HG03378 (cell line): ENCODE results near the gene CCDC177.

Experiments used
- ATAC-seq: cut with Tn5 transposase; IDR thresholded peaks from one replicate; pipeline ENCODE4 v1.9.1; 2021; ENCODE audit warnings: mild to moderate bottlenecking, moderate library complexity; ENCODE audit not compliant: unreplicated experiment

The CCDC177 gene

DNA sequence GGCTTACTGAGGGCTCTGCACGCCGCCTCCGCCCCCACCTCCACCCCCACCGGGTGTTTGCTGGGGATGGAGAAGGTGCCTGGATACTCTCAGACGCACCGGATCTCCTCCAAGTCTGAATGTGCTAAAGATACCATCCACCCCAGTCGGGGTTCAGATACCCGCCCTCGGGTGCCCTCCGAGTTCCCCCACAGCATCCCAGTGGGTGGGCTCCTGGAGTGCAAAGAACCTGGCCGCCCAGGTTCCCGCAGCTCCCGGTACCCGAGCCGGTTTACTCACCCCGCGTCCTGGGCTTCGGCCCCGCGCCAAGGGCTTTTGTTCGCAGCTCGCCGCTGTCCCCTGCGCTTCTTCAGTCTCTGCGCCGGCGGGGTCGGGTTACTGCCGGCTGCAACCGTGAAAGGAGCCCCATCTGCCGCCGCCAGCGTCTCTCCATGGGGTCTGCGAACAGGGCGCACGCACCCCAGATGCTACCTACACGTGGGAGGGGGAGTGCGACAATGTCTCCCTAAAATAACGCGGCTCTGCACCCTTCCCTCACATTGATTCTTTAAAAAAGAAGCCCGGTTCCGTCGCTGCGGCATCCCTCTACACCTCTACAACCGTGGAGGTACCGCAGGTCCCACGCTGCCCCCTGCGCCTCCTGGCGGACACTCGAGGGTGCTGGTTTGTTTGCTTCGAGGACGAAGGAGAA, at the start of gene CCDC177:
TSS of gene CCDC177 (minus strand) at position 609 of the 691 bp plus-strand sequence. CDS start 1,249 bp downstream, outside the sequence.
- no peak for ATAC-seq

DNA sequence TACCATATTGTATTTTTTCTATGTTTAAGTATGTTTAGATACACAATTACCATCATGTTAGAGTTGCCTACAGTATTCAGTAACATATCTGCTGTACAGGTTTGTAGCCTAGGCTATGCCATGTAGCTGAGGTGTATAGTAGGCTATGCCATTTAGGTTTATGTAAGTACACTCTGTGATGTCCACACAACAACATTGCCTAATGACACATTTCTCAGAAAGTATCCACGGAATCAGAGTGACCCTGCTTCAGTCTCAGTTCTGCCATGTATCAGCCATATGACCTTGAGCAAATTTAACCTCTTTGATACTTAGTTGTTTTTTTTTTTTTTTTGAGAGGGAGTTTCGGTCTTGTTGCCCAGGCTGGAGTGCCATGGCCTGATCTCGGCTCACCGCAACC, 49.5 kb upstream of the CCDC177 start:
- ATAC-seq: no peak

DNA sequence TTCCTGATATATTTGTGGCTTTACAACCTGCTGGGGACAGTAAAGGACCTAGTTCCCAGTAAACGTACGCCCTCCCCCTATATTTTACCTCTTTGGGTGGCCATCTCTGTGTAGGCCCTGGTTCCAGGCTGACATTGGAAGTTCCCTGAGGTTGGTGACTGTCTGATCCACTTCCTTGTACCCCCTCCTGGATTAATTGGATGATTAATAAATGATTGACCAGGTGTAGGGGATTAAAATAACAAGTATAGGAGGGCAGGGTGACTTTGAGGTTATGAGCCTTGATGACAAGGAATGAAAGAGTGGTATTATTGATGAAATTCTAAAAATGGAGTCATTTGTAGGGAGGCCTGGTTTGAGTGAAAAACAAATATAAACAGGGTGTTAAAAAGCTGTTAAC, 46.3 kb upstream of the CCDC177 start:
- no peak for ATAC-seq

DNA sequence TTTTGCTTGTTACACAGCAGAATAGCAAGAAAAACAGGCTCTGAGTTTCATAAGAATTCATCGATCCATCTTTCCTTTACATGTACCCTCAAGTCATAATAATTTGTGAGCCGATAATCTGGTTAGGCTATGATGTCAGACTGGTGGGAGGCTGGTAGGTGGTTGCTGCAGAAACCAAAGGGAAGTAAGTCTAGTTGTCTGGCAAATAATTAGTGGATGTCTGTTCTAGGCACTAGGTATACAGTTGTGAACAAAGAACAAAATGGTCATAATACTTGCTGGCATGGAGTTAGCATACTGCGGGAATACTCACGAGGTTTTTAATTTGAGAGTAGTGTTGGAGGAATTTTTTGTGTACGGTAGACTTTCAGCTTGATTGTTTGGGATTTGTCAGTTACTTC, 45.5 kb upstream of the CCDC177 start:
- ATAC-seq: no peak

DNA sequence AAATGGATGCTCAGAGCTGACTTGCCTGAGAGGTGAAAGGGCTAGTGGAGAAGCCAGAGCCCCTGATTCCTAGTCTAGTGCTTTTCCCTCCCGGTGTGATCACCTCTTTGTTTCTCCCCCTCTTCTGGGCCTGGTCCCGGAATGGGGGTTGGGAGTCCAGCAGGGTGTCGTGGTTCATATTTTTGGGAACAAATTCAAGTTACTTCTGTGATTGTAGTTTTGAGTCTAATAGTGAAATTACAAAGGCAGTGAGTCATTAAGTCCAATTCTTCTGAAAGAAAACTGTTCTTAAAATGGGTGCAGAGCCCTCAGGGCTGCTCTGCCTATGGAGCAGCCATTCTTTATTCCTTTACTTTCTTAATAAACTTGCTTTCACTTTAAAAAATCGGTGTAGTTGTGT, 44.3 kb upstream of the CCDC177 start:
- no peak for ATAC-seq

DNA sequence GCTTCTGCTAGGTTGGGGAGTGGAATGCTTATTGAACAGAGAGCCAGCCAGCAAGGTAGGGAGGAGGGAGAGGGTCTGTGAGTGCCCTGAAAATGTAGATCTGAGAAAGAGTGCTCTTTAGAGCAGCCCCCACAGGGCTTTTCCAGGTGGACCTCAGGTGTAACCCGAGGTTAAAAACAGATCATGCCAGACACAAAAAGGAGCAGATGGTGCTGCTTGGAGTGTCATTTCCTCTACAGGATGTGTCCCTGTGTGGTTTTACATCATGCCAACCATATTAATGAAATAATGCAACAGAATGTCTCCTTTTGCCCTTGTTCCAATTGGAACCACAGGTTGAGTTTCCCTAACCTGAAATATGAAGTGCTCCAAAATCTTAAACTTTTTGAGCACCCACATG, 43.1 kb upstream of the CCDC177 start:
- no peak for ATAC-seq

DNA sequence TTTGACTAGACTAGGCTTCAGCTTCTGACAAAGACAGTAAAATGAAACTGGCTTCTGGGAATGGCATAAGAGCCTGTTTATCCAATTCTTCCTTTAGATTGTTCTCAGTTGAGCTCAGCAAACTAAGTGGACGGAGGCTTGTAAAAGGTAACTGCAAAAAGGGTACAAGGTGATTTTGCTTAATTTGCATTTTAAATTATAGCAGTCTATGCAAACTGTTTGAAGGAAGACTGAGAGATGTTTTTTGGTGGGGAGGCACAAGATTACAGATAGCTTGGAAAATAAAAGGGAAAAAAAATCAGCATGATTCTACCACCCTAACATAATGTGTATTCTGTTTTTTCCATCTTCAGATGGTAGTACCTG, 41.7 kb upstream of the CCDC177 start:
- no peak for ATAC-seq

DNA sequence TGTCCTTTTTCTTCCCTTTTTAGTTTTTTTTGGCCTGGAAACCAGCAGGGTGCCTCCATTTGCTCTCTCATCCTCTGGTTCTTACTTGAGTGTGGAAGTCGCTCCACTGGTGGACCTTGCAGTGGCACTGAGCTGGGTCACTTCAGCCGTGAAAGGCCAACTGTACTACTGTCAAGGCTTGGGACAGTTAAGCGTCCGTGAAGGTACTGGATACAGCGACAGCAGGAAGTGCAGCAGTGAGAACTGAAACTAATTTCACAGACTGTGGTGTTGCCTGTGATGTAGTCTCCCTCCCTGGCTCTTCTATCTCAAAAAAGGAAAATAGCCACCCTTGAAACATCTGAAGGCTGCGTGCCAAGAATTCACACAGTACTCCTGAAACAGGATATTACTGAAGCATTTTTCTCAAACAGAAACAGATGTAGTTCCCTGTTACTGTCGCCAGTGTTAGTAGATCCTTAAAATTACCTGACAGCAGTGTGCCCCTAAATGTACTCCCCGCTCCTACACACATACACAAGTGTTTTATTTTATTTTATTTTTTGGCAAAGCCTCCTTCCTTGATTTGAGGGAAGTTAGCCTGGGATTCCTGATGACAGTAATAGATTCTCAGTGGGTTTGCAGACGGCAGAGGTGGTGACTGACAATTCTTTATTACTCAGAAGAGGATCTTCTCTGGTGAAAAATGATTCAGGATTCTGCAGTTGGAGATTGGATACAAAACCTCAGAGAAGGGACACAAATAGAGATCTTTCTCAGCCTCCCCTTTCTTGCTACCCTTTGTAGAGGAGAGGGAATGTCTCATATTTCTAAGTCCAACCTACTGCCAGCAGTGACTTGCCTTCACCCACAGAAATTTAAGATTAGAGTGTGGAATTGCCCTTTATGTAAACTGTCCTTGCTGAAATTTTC, 41.1 kb upstream of the CCDC177 start:
- ATAC-seq: peak; percentile 63

DNA sequence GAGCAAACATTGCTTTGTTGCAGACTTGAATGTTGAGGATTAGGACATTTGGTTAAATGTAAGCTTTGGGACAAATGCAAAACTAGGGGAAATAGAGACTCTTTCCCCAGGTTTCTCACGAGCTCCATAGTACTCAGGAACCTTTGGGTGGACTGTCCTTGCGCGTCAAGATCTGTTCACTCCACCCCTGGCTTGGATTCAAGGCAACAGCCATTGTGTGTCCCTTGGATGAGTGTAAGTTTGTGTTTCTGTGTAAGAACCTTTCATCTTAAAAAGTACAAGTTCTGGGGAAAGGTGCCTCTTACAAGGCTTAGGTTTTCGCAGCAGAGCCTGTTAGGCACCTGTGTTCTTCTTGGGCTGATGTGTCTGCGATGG, 40.4 kb upstream of the CCDC177 start:
- no peak for ATAC-seq

DNA sequence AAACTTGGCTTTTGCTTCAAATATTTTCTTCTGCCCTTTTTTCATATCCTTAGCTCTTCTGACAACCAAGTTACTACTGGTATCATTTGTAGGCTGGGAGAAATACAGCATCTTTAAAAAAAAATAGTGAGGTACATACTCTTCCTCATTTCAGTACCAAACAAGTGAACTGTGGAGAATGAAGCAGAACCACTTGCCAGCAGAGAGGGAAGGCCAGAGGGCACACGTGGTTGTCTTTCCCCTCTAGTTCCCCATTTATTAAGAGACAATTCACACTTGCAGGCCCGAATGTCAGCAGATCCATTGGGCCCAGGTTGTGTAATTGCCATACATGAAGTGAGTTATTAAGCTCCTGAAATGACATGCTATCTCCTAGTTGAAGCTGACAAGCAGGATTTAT, 39.9 kb upstream of the CCDC177 start:
- ATAC-seq: peak; percentile 30

DNA sequence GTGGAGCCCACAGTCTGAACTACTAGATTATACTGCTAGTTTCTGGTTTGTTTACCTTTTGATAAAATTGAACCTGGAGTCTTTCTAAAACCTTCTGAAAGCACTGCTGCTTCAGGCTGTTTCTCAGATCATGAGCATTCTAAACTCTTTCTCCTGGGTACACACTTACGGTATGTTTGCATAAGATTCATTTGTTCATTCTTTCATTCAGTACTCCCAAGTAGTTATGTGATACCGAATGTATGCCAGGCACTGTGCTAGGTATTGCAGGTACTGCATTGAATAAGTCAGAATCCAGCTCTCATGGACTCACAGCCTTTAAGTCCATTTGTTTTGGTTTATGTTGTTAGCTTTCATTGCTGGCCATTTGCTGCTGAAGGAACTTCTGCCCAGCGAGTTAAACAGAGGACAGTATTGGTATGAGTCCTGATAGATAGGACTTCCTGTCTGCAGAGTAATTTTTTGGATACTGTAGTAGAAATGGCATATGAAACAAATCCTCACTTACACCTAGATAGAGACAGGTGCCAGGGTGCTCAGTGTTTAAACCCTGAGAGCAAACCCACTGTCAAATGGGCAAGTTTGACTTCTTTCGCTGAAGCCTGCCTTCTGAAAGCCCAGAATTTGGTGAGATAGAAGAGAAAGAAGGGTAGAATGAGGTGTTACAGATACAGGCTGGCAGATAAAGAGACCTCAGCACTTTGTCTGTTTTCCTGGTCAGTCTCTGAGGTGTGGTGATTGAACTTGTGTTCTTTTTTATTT, 38.8 kb upstream of the CCDC177 start:
- no peak for ATAC-seq

DNA sequence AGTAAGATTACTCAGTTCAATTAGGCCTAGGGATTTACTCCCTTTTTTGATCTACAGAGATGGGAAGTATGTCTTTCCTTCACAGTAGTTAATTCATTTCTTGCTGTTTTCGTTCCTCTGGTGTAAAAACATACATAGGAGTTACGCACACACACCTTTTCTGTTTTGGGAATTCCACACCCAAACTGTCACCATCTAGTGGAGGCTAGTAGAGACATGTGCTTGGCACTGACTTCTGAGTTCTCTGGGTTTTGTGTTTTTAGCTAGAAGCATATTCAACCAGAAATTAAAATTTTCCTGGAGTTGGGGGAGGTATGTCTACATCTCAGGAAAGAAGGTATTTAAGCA, 38.1 kb upstream of the CCDC177 start:
- no peak for ATAC-seq

DNA sequence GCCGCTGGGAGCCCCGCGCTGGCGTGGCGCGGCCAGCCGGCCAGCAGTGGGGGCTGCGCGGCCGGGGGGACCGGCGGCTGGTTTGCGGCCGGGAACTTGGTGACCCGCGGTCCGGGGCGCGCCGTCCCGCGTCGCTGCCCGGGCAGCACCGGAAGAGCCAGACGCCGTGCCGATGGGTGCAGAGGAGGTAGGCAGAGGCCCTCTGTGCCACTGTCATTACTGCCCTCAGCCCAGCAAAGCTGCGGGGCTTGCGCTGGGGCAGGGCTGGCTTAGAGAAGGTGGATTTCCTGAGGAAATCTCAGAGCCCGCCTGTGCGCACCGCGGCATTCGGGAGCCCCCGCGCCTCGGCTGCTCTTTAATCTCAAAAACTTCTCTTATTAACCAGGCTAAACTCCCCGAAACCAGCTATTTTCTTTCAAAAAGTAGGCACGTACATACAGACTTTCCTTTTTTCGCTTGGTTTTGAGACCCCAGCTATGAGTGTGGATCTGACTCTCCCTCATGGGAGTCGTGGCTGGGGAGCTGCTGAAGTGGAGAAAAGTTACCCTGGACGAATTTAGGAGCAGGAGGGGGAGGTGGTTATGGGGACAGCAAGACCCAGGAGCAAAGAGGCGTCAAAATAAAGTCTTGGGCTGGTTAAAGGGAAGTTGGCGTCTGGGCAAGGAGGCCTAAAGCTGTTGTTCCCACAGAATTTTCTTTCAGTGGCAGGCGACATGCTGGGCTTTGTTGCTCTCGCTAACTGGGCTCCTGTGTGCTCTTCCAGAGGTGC, 37.5 kb upstream of the CCDC177 start:
- no peak for ATAC-seq

DNA sequence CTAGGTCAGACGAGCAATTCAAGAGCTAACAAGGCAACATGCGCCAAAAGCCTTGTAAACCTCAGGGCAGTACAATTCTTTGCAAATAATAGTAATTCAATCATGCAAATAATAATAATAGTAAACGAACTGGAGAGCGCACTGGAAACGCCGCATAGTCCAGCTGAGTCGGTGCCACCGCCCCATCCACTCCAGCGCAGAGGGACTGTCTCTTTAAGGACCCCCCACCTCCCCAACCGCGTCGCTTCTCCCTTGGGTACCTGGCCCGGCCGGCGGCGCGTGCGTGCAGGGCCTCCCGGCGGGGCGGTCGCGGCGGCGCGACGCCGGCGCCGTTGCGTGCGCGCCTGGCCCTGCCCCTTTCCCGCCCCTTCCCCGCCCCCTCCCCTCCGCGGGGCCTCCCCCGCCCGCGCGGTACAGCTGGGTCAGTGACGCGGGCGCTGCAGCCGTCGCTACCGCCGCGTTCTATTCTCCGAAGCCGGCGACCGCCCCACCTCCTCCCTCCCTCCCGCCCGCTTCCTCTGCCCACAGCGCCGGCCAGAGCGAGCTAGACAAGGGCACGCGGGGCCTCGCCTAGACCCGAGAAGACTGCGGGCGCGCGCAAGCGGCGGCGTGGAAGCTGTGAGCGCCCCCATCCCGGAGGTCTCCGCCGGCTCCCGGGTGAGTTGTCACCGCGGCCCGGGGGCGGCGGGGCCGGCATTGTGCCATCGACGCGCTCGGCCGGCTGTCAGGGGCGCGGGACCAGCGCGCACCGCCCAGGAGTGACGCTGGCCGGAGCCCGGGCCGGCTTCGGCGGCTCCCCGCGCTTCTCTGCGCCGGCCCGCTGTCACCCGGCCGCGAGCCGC, 36.7 kb upstream of the CCDC177 start, which contains the start of gene SUSD6:
TSS of gene SUSD6 (plus strand) at position 425 of the 842 bp plus-strand sequence. CDS start 46,997 bp downstream, outside the sequence.
- no peak for ATAC-seq

DNA sequence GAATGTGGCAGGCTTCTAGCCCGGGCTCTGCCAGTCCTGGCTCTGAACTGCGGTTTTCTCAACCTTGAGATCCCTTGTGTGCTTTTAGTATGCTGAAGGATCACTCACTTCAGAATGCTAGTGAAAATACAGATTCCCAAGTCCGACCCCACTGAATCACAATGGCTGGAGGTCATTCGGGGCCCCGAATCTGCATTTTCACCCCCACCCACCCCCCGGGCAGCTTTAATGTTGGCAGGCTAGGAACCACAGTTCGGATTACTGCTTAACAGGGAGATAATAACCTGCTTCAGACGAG, 36.2 kb upstream of the CCDC177 start:
- no peak for ATAC-seq

DNA sequence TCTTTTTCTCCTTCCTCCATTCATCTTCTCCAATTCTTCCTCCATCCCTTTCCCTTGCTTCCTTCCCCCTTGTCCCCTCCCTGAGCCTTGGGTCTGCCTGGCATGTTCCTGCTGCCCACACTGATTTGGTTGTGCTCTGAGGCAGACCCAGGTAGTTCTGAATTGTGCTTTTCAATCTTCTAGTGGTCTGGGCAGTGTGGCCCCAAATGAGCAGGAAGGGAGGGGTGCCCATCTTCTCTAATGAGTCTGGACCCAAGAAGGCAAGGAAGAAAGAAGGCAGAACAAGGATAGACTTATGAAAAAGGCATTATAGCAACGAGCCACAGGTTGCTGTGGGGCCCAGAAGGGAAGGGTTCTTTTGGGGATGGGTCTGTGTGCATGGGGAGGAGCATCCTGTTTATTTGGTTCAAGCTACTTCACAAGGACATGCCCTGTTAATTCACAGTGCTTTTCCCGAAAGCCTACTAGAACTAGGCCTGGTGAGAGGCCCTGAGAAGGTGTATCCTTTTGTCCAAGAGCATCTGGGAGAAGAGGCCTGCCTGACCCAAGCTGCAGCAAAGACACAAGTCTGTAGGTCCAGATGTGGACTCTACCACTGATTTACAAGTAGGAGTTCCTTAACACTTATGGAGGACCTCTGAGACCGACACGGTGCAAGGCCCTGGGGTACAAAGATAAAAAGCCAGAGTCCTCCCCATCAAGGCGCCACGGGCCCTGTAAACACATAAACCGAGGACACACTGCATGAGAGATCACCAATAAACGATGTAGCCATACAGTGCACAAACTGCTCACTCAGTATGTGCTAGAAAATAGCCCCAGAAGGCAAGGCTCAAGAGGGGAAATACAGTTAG, 35.6 kb upstream of the CCDC177 start:
- ATAC-seq: no peak

DNA sequence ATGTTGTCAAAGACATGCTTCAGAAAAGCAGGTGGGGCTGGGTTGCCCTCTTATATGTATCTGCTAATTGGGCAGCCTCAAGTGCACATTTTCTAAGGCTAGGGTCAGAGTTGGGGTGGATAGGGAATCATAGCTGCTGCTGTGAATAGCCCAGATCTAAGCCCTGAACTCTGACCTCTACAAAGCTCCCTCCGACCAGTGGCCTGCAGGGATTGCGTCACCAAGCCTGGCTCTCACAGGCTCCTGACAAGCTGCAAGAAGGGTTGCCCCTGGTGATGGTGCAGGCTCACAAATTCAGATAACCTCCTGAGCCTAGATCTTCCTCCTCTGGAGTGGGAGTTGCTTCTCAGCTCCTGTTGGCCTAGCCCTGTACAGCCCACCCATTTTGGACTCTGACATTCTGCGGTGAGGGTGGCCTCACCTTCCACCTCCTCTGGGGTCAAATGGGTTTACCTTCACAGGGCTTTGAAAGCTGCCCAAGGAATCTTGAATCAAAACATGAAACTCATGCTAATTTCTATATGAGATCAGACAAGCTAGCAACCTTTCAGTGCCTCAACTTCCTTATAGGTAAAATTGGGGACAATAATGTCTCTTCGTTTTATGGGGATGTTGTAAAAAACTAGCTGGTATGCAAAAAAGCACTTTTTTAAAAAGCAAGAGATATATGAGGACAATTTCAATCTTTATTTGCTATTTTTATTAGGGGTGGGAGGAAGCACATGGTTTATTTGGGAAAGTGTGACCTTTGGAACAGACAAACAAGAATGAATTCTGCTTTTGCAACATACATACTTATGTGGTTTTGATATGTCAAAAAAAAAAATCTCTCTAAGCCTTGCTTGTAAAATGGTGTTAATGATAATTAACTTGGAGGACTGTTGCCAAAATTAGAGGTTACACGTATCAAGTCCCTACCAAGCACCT, 31.9 kb upstream of the CCDC177 start:
- no peak for ATAC-seq

DNA sequence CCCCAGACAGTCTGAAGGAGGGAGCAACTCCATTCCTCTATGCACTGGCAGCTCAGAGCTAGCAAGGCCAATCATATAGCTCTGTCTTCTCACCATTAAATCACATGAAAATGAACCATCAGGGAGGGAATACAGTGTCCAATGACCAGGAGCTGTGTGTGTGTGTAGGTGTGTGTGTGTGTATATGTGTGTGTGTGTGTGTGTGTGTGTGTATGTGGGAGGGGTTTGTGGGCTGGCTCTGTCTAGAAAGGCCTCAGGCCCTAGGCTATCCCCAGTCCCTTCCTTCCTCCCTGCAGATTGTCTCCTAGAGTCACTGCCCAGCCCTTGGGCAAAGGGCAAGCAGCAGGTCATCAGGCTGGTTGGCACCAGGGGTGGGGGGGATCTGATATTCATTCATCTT, 31.1 kb upstream of the CCDC177 start:
- no peak for ATAC-seq
